Activated T-helper 2 cell treated with anti-CD3 and anti-CD28 coated beads, Interferon-gamma antibody, Interleukin-2, Interleukin-4, amounts not matched to agents 10 μg/mL and 5 μg/mL and 100 μg/mL, durations not matched to agents 14 hours and 24 hours and 36 hours (primary cell): ENCODE measurements around the gene ING3. TPM values are rescaled to one million over a fixed set of nuclear protein-coding genes. Genes with fewer than 3 reads are reported as not detected.

Experiments used
- DNase-seq: peaks from one replicate; pipeline ENCODE4 v3.0.0; 2021; ENCODE audit warnings: low spot score
- H3K27ac Mint-ChIP-seq: one replicate; pipeline ENCODE4 v1.8.0; 2021; ENCODE audit warnings: mixed read lengths
- H3K27me3 Mint-ChIP-seq: one replicate; pipeline ENCODE4 v1.8.0; 2021; ENCODE audit warnings: low read depth, mixed read lengths
- H3K36me3 Mint-ChIP-seq: one replicate; pipeline ENCODE4 v1.8.0; 2021; ENCODE audit warnings: low read depth, mixed read lengths
- H3K4me1 Mint-ChIP-seq: one replicate; pipeline ENCODE4 v1.8.0; 2021; ENCODE audit warnings: low read depth, mixed read lengths
- H3K4me3 Mint-ChIP-seq: one replicate; pipeline ENCODE4 v1.8.0; 2021; ENCODE audit warnings: low read depth, mild to moderate bottlenecking, moderate library complexity, mixed read lengths
- H3K9me3 Mint-ChIP-seq: one replicate; pipeline ENCODE4 v1.8.0; 2021; ENCODE audit warnings: mixed read lengths
- intact Hi-C: fragments of 100-400 bp; cut with micrococcal nuclease; formaldehyde crosslinking; loops from one replicate; pipeline ENCODE4 v1.15.1; 2023
- total RNA-seq: library from RNA; stranded (reverse); gene quantifications from 2 replicates; pipeline ENCODE4 v1.2.3, GENCODE V29; 2022

ING3 gene
- total RNA-seq, 1 donor from 2014 or later = 22.9 TPM

- Mint-ChIP-seq H3K4me3 (no peak overlapping the region), H3K27ac (no peak overlapping the region), H3K4me1 (no peaks in the 10 kb centered on the region), H3K27me3 (peaks cover 23% of the 10 kb centered on the region), H3K9me3 (no peaks in the 10 kb centered on the region), H3K36me3 (no peaks in the 10 kb centered on the region)
- no peak for DNase-seq
- intact Hi-C loops = no loop called here
Measured at GRCh38 chr7:120933475-120933874, 17.1 kb upstream of the ING3 start.

GRCh38 chr7:120939345-120939744, 11.2 kb upstream of the ING3 start:
- H3K4me3 Mint-ChIP-seq = no peak overlapping the region
- H3K36me3 Mint-ChIP-seq = no peaks in the 10 kb centered on the region
- no peak for DNase-seq
- no peaks in the 10 kb centered on the region for H3K9me3 Mint-ChIP-seq
- H3K27ac Mint-ChIP-seq = no peak overlapping the region
- peaks cover 3% of the 10 kb centered on the region for H3K4me1 Mint-ChIP-seq
- peaks cover 21% of the 10 kb centered on the region for H3K27me3 Mint-ChIP-seq
- intact Hi-C loops = no loop called here

GRCh38 chr7:120941064-120941463, 9.5 kb upstream of the ING3 start:
- no peaks in the 10 kb centered on the region for H3K36me3 Mint-ChIP-seq
- DNase-seq = no peak
- intact Hi-C loops = loop anchor here (2.0 kb wide), 1 partner anchor 134 kb away; no protein-coding TSS in a partner anchor
- H3K9me3 Mint-ChIP-seq = no peaks in the 10 kb centered on the region
- no peak overlapping the region for H3K4me3 Mint-ChIP-seq
- H3K27ac Mint-ChIP-seq = no peak overlapping the region
- H3K4me1 Mint-ChIP-seq = peaks cover 3% of the 10 kb centered on the region
- H3K27me3 Mint-ChIP-seq = peaks cover 22% of the 10 kb centered on the region

- Mint-ChIP-seq H3K4me3 (no peak overlapping the region), H3K27me3 (peaks cover 26% of the 10 kb centered on the region), H3K27ac (no peak overlapping the region), H3K4me1 (peaks cover 3% of the 10 kb centered on the region), H3K9me3 (no peaks in the 10 kb centered on the region), H3K36me3 (no peaks in the 10 kb centered on the region)
- intact Hi-C loops = loop anchor here (2.0 kb wide), 1 partner anchor 135 kb away; no protein-coding TSS in a partner anchor
- no peak for DNase-seq
Measured at GRCh38 chr7:120941856-120942255, 8.7 kb upstream of the ING3 start.

- intact Hi-C loops = no loop called here
- Mint-ChIP-seq H3K36me3 (no peaks in the 10 kb centered on the region), H3K27me3 (peaks cover 26% of the 10 kb centered on the region), H3K9me3 (no peaks in the 10 kb centered on the region), H3K4me3 (no peak overlapping the region), H3K4me1 (peaks cover 3% of the 10 kb centered on the region), H3K27ac (no peak overlapping the region)
- DNase-seq = no peak
Measured at GRCh38 chr7:120942861-120943260, 7.7 kb upstream of the ING3 start.

GRCh38 chr7:120944826-120945562, 5.6 kb upstream of the ING3 start:
- intact Hi-C loops = no loop called here
- Mint-ChIP-seq H3K9me3 (no peaks in the 10 kb centered on the region), H3K4me1 (peaks cover 11% of the 10 kb centered on the region), H3K27me3 (peaks cover 21% of the 10 kb centered on the region), H3K27ac (no peak overlapping the region), H3K4me3 (no peak overlapping the region), H3K36me3 (no peaks in the 10 kb centered on the region)
- no peak for DNase-seq

GRCh38 chr7:120947980-120948379, 2.6 kb upstream of the ING3 start:
- Mint-ChIP-seq H3K4me1 (peaks cover 19% of the 10 kb centered on the region), H3K4me3 (peak overlapping the region; percentile 38), H3K9me3 (no peaks in the 10 kb centered on the region), H3K27me3 (peaks cover 15% of the 10 kb centered on the region), H3K36me3 (peaks cover 13% of the 10 kb centered on the region), H3K27ac (no peak overlapping the region)
- intact Hi-C loops = no loop called here
- DNase-seq = no peak

- Mint-ChIP-seq H3K36me3 (peaks cover 23% of the 10 kb centered on the region), H3K9me3 (no peaks in the 10 kb centered on the region), H3K27ac (peak overlapping the region; percentile 97), H3K4me3 (peak overlapping the region; percentile 91), H3K27me3 (peaks cover 10% of the 10 kb centered on the region), H3K4me1 (peaks cover 18% of the 10 kb centered on the region)
- intact Hi-C loops = no loop called here
- DNase-seq = no peak
Measured at GRCh38 chr7:120949393-120949911, 1.1 kb upstream of the ING3 start.

- H3K4me3 Mint-ChIP-seq = peak overlapping the region; percentile 91
- peak overlapping the region; percentile 97 for H3K27ac Mint-ChIP-seq
- DNase-seq = no peak
- peaks cover 20% of the 10 kb centered on the region for H3K4me1 Mint-ChIP-seq
- peaks cover 29% of the 10 kb centered on the region for H3K36me3 Mint-ChIP-seq
- peaks cover 9% of the 10 kb centered on the region for H3K27me3 Mint-ChIP-seq
- no peaks in the 10 kb centered on the region for H3K9me3 Mint-ChIP-seq
- intact Hi-C loops = loop anchor here (2.0 to 5.0 kb wide), 4 partner anchors 17 to 582 kb away; partner anchors contain the start of gene TSPAN12
Measured at GRCh38 chr7:120949998-120950538, 509 bp upstream of the ING3 start.

- Mint-ChIP-seq H3K9me3 (no peaks in the 10 kb centered on the region), H3K4me3 (peak overlapping the region; percentile 91), H3K27ac (peak overlapping the region; percentile 97), H3K36me3 (peaks cover 41% of the 10 kb centered on the region), H3K27me3 (peaks cover 2% of the 10 kb centered on the region), H3K4me1 (peaks cover 29% of the 10 kb centered on the region)
- no peak for DNase-seq
- intact Hi-C loops = loop anchor here (1.0 to 5.0 kb wide), 7 partner anchors 15 to 581 kb away; partner anchors contain the start of gene TSPAN12
Measured at GRCh38 chr7:120951309-120951699, 727 bp downstream of the ING3 start.

GRCh38 chr7:120951826-120952225, 1.2 kb downstream of the ING3 start:
- intact Hi-C loops = loop anchor here (1.0 to 5.0 kb wide), 7 partner anchors 15 to 580 kb away; partner anchors contain the start of gene TSPAN12
- H3K36me3 Mint-ChIP-seq = peaks cover 46% of the 10 kb centered on the region
- H3K27me3 Mint-ChIP-seq = no peaks in the 10 kb centered on the region
- H3K27ac Mint-ChIP-seq = peak overlapping the region; percentile 97
- no peak for DNase-seq
- H3K4me1 Mint-ChIP-seq = peaks cover 30% of the 10 kb centered on the region
- H3K9me3 Mint-ChIP-seq = no peaks in the 10 kb centered on the region
- peak overlapping the region; percentile 91 for H3K4me3 Mint-ChIP-seq

GRCh38 chr7:120955577-120956149, 5.1 kb downstream of the ING3 start:
- no peaks in the 10 kb centered on the region for H3K27me3 Mint-ChIP-seq
- no peak for DNase-seq
- H3K4me3 Mint-ChIP-seq = no peak overlapping the region
- no peaks in the 10 kb centered on the region for H3K9me3 Mint-ChIP-seq
- H3K27ac Mint-ChIP-seq = peak overlapping the region; percentile 76
- intact Hi-C loops = loop anchor here (1.0 kb wide), 2 partner anchors 25 to 440 kb away; no protein-coding TSS in a partner anchor
- peaks cover 39% of the 10 kb centered on the region for H3K4me1 Mint-ChIP-seq
- H3K36me3 Mint-ChIP-seq = peaks cover 69% of the 10 kb centered on the region
